GM19372 (cell line): ENCODE data around the gene ZHX3.

Source experiments
- ATAC-seq: cut with Tn5 transposase; IDR thresholded peaks from one replicate; pipeline ENCODE4 v1.9.1; 2021; ENCODE audit warnings: mild to moderate bottlenecking, low read depth, moderate library complexity; ENCODE audit not compliant: unreplicated experiment

Gene ZHX3

GRCh38 chr20:41176711-41177552, 140.6 kb downstream of the ZHX3 start:
- no peak for ATAC-seq

- ATAC-seq, result no peak
Observed at GRCh38 chr20:41175727-41176330, 141.7 kb downstream of the ZHX3 start.

- no peak for ATAC-seq
Observed at GRCh38 chr20:41175201-41175651, 142.3 kb downstream of the ZHX3 start.

- ATAC-seq, result no peak
Observed at GRCh38 chr20:41174782-41175181, 142.7 kb downstream of the ZHX3 start.

- ATAC-seq, result no peak
Observed at GRCh38 chr20:41174373-41174772, 143.2 kb downstream of the ZHX3 start.

- no peak for ATAC-seq
Observed at GRCh38 chr20:41173791-41174341, 143.7 kb downstream of the ZHX3 start.

- ATAC-seq, result no peak
Observed at GRCh38 chr20:41173161-41173721, 144.3 kb downstream of the ZHX3 start.

GRCh38 chr20:41172296-41173140, 145.0 kb downstream of the ZHX3 start:
- ATAC-seq, result no peak

GRCh38 chr20:41171736-41172295, 145.7 kb downstream of the ZHX3 start:
- ATAC-seq, result no peak

- no peak for ATAC-seq
Observed at GRCh38 chr20:41170386-41171105, 147.0 kb downstream of the ZHX3 start.

GRCh38 chr20:41169791-41170351, 147.7 kb downstream of the ZHX3 start:
- no peak for ATAC-seq

GRCh38 chr20:41169162-41169690, 148.3 kb downstream of the ZHX3 start:
- no peak for ATAC-seq

- no peak for ATAC-seq
Observed at GRCh38 chr20:41168281-41169161, 149.0 kb downstream of the ZHX3 start.

GRCh38 chr20:41167481-41168253, 149.9 kb downstream of the ZHX3 start:
- ATAC-seq, result peak; percentile 74

GRCh38 chr20:41167118-41167470, 150.4 kb downstream of the ZHX3 start:
- ATAC-seq, result no peak

GRCh38 chr20:41166201-41167117, 151.1 kb downstream of the ZHX3 start:
- ATAC-seq, result no peak
